Measurements from ENCODE around the gene NUP93. TPM values are rescaled to one million over a fixed set of nuclear protein-coding genes. Genes with fewer than 3 reads are reported as not detected.

NUP93 gene
- total and polyA plus RNA-seq, 2 experiments from 2014 or later = 139 to 187 TPM

- TF ChIP-seq ZNF331 (CRISPR knock-in tag; IDR thresholded peaks at IDR 0.05; ENCODE audit: low read depth) (no peak), STAT1 (IDR thresholded peaks at IDR 0.05; ENCODE audit: unreplicated experiment) (no peak), EZH2 (IDR thresholded peaks at IDR 0.05; ENCODE audit: low read depth, unreplicated experiment) (no peak), NANOG (IDR thresholded peaks at IDR 0.05; ENCODE audit: borderline replicate concordance) (no peak), JUNB (IDR thresholded peaks at IDR 0.05; ENCODE audit: unreplicated experiment) (no peak), POLR2AphosphoS5 (IDR thresholded peaks at IDR 0.05; ENCODE audit: low read depth) (no peak), CREB1 (CRISPR knock-in tag; IDR thresholded peaks at IDR 0.05; ENCODE audit: low read depth) (no peak), ZNF462 (CRISPR knock-in tag; IDR thresholded peaks at IDR 0.05) (no peak), ZNF114 (CRISPR knock-in tag; IDR thresholded peaks at IDR 0.05) (no peak)
- TF ChIP-seq, protein P1, sequence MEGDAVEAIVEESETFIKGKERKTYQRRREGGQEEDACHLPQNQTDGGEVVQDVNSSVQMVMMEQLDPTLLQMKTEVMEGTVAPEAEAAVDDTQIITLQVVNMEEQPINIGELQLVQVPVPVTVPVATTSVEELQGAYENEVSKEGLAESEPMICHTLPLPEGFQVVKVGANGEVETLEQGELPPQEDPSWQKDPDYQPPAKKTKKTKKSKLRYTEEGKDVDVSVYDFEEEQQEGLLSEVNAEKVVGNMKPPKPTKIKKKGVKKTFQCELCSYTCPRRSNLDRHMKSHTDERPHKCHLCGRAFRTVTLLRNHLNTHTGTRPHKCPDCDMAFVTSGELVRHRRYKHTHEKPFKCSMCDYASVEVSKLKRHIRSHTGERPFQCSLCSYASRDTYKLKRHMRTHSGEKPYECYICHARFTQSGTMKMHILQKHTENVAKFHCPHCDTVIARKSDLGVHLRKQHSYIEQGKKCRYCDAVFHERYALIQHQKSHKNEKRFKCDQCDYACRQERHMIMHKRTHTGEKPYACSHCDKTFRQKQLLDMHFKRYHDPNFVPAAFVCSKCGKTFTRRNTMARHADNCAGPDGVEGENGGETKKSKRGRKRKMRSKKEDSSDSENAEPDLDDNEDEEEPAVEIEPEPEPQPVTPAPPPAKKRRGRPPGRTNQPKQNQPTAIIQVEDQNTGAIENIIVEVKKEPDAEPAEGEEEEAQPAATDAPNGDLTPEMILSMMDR (conservative IDR thresholded peaks at IDR 0.05; ENCODE audit: low read depth in 2 of 2) = no peak
- TF ChIP-seq, protein P2, sequence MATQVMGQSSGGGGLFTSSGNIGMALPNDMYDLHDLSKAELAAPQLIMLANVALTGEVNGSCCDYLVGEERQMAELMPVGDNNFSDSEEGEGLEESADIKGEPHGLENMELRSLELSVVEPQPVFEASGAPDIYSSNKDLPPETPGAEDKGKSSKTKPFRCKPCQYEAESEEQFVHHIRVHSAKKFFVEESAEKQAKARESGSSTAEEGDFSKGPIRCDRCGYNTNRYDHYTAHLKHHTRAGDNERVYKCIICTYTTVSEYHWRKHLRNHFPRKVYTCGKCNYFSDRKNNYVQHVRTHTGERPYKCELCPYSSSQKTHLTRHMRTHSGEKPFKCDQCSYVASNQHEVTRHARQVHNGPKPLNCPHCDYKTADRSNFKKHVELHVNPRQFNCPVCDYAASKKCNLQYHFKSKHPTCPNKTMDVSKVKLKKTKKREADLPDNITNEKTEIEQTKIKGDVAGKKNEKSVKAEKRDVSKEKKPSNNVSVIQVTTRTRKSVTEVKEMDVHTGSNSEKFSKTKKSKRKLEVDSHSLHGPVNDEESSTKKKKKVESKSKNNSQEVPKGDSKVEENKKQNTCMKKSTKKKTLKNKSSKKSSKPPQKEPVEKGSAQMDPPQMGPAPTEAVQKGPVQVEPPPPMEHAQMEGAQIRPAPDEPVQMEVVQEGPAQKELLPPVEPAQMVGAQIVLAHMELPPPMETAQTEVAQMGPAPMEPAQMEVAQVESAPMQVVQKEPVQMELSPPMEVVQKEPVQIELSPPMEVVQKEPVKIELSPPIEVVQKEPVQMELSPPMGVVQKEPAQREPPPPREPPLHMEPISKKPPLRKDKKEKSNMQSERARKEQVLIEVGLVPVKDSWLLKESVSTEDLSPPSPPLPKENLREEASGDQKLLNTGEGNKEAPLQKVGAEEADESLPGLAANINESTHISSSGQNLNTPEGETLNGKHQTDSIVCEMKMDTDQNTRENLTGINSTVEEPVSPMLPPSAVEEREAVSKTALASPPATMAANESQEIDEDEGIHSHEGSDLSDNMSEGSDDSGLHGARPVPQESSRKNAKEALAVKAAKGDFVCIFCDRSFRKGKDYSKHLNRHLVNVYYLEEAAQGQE (IDR thresholded peaks at IDR 0.05; ENCODE audit: unreplicated experiment) = no peak
- H3K36me3 ChIP-seq (ENCODE audit: insufficient read depth) = peaks cover 10% of the 10 kb centered on the region; the same call in 1 of the 2 replicates
- H3K4me1 Mint-ChIP-seq = peaks cover 4% of the 10 kb centered on the region
- DNase-seq (ENCODE audit: low spot score) (no peak), ATAC-seq (no peak)
- H3K27ac Mint-ChIP-seq = peak overlapping the region; percentile 27; the same call in 1 of the 2 replicates
- 0 out of 2 replicates have a peak, but pooled peaks cover 10% of the 10 kb centered on the region for H3K79me2 ChIP-seq (replicated peaks; ENCODE audit: insufficient read depth)
- H3K27ac ChIP-seq (ENCODE audit: low read depth) = no peak overlapping the region
- H3F3A ChIP-seq (replicated peaks; ENCODE audit: low read depth) = no peaks in the 10 kb centered on the region
- H3K36me3 Mint-ChIP-seq (ENCODE audit: low read depth) = peaks cover 12% of the 10 kb centered on the region
- no peaks in the 10 kb centered on the region; the same call in 1 of the 2 replicates for H4K20me1 ChIP-seq (replicated peaks; ENCODE audit: insufficient read depth)
- H3K9me3 Mint-ChIP-seq = no peaks in the 10 kb centered on the region
- no peaks in the 10 kb centered on the region for H3K27me3 ChIP-seq (ENCODE audit: insufficient read depth)
- H3K4me3 ChIP-seq = no peak overlapping the region
- H3K4me2 ChIP-seq = no peak overlapping the region
- H3K4me1 ChIP-seq (ENCODE audit: insufficient read depth) = peaks cover 7% of the 10 kb centered on the region
- no peak overlapping the region for H3K4me3 Mint-ChIP-seq
- H2AFZ ChIP-seq = no peak overlapping the region
- peaks cover 2% of the 10 kb centered on the region for H3K27me3 Mint-ChIP-seq (ENCODE audit: insufficient read depth, low read depth, poor library complexity)
- H3K9me2 ChIP-seq (ENCODE audit: insufficient read depth) = no peaks in the 10 kb centered on the region
Measured at GRCh38 chr16:56817938-56818337, 88.0 kb downstream of the NUP93 start.

Measured in GM23338 (cell line).